Embryonic facial prominence (tissue), 1 donor: ENCODE data around the gene ABCB1.

Experiments
- DNase-seq: peaks from one replicate; pipeline ENCODE4 v3.0.0-alpha.2; 2016; ENCODE audit errors: extremely low spot score

Gene ABCB1

GRCh38 chr7:87513735-87514335 lies 86.8 kb downstream of the ABCB1 start:
- no peak for DNase-seq

DNA sequence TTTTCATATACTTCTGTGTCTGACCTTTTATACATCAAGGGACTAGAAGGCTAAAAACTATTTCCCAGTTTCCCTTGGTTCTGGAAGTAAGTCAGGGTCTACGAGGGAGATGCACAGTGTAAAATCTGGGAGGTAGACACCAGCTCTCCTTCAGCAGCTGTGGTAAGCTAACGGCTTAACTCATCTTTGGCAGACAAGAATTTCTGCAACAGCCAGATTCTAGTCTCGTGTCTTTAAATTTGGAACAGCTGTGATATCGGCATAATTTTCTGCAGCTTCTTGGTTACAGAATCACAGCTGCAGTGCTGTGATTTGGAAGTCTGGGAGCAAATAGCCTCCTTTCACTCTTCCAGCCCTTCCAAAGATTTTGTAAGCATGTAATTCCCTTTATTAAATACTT lies 87.8 kb downstream of the ABCB1 start:
- no peak for DNase-seq

DNA sequence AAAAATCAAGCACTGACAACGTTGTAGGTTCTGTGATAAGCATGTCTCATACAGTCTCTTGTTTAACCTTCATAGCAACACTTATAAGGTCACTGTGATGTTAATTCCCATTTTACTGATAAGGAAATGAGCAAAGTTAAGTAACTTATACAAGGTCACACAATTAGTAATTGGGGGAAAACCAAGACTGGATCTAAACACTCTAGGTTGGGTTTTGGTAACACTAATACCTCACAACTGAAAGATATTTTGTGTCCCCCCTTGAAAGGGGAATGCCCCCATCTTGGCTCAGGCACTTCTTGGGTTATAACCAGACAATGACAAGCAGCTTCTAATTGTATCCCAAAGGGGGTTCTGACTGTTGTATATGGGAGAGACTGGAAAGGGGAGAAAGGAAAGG lies 89.2 kb downstream of the ABCB1 start:
- no peak for DNase-seq

DNA sequence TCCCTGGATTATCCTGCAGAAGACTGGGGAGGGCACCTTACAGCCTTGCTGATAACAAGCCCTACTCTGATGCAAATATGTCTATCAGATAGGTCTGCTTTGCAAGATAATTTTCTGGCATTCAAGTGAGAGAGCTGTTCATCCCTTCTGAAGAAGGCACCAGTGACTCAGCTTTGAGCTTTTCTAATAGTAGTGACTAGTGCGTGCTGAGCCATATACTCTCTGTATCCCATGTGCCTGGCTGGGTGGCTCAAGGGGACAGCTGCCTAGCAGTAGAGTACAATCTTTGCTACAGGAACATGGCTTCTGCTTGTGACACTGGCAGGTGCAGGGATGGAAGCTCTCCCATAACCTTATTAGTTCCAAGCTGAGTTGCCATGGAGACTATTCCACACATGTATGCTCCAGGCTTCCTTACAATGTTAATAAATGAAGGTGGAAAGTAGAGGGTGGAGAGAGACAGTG lies 90.2 kb downstream of the ABCB1 start:
- no peak for DNase-seq

- DNase-seq: no peak
These were observed 93.2 kb downstream of the ABCB1 start for GRCh38 chr7:87507446-87507845.

DNA sequence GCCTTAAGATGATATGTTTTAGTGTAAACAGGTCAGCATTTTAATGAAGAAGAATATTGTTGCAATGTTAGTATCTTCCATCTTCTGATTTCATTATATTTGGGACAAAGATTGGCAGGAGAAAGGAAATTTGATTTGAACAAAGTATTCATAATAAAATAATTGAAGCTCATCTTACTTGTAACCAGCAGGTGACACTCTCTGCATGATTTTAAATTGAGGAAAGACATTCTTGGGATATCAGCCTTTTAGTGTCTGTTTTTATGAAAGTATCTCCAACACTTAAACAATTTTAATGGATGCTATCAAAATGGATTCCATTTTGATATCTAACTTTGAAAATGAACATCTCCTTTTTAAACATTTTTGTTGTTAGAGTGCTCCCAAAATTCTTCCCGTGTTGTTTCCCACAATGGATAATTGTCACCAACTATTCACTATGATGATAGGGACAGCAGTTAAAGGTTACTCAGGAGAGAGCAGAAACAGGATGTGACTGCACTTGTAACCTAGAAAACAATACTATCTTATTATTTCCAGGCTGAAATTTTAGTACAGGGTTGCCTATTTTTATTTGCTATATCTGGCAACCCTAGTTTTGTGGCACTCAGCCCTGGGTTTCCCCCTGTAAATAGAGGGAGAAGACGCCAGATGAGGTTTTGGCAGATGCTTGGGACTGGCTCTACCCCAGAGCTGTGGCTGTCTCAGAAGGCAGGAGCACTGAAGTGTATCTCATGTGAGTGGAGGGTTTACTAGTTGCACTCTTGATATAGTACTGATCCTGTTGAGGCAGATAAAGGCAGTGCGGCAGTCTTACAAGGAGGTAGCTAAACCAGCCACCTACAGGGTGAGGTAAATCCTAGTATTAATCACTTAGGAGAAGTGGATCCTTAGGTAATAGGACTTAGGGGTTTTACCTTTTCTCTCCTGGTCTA lies 94.2 kb downstream of the ABCB1 start:
- no peak for DNase-seq

DNA sequence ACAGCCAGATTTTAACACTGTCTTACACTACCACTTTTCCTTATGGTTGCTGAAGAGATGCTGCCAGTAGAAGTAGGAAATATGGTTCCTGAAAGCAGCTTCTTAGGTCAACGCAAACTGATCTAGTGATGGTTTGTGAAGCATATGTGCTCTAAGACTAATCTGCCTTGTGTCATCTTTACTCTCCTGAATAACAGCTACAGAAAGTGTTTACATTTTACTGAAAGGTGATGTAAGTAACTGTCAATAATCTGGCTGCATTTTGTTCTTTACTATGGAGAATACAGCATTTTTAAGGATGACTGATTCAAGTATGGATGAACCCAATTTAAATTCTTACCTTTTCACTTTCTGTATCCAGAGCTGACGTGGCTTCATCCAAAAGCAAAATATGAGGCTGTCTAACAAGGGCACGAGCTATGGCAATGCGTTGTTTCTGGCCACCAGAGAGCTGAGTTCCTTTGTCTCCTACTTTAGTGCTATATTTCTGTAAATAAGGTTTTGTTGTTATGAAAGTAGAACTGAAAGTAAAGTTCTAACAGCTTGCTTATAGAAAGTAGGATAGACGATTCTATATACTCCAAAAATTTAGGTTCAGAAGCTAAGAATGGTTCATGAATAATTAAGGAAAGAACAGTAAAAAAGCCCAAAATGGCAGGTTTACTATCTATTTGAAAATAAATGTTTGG lies 95.0 kb downstream of the ABCB1 start:
- DNase-seq: no peak

DNA sequence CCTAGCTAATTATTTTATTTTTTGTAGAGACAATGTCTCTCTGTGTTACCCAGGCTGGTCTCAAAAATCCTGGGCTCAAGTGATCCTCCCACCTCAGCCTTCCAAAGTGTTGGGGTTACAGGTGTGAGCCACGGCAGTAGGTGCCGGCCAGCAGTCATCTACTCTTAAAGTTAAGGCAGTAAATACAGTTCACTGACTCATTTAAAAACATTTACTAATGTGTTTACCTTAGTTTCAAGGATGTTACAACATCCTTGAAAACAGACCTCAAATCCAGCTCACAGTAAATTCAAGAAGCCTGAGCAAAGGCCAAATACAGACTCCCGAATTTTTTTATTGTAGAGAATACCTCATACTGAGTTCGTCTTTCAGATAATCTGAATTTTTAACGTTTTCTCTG lies 95.6 kb downstream of the ABCB1 start:
- no peak for DNase-seq

DNA sequence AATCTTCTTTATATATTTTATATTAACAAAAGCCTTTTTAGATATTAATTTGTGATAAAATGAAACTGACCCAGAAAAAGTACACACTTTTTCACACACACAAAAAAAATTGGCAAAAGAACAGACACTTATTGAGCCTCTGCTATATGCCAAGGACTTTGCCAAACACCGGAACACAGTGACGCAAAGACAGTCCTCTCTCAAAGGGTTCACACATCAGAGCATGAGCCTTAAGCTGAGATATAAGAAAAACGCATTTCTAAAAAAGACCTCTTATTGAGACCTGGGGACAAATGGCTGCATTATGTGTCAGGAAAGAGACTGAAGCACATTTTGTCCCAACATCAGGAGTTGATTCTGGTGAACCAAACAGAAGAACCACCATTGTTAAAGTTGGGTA lies 101.2 kb downstream of the ABCB1 start:
- DNase-seq: no peak

DNA sequence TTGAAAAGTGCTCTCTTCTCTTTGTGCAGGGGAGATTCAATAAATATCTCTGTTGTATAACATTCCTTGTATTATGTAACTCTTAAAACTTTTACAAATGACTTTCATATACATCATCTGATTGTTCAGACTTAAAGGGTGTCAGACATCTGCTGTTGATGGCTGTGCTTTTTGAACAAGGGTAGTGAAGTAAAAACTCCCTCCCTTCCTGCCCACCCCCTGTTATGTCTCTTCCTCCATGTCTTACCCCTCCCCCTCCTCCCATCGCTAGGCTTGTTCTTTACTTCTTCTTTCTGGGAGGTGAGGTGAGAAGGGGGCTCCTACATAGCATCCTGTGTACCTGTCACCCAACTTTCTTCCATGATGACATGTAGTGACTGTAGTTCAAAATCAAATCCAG lies 101.8 kb downstream of the ABCB1 start:
- no peak for DNase-seq

GRCh38 chr7:87497482-87497881 lies 103.2 kb downstream of the ABCB1 start:
- no peak for DNase-seq

GRCh38 chr7:87495366-87495765 lies 105.3 kb downstream of the ABCB1 start:
- no peak for DNase-seq

GRCh38 chr7:87494454-87494853 lies 106.2 kb downstream of the ABCB1 start:
- DNase-seq: no peak

GRCh38 chr7:87483131-87483530 lies 117.6 kb downstream of the ABCB1 start:
- DNase-seq: no peak

GRCh38 chr7:87482115-87482514 lies 118.6 kb downstream of the ABCB1 start:
- DNase-seq: no peak

GRCh38 chr7:87480386-87480785 lies 120.3 kb downstream of the ABCB1 start:
- no peak for DNase-seq

DNA sequence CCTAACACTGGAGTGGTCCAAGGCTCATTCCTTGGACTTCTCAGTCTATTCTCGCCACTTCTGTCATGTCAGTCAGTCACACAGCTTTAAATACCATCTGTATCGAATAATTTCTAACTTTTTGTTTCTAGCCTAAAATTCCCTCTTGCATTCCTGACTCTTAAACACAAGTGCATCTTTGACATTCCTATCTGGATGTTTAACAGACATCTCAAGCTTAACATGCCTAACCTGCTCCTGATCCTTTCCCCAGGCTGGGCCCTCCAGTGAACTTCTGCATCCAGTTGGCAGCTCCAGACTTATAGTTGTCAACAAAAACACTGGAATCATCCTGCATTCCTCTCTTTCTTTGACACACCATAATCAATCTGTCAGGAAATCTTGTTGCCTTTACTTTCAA lies 120.7 kb downstream of the ABCB1 start:
- no peak for DNase-seq

DNA sequence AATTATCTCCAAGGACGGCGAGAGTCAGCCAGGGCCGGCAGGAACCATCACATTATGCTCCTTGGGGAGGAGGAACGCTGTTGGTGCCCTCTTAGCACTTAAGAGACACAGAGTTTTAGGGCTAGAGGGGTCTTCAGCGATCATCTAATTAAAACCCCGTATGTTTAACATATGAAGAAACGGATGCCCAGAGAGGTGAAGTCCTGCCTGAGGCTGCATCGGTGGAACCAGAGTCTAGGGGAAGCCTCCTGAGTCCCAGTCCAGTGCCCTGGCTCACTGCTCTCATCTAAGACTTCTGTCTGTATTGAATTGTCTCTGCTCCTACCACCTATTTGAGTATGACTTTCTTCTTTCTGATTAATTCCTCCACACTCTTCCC lies 124.5 kb downstream of the ABCB1 start:
- no peak for DNase-seq

GRCh38 chr7:87475359-87476178 lies 125.1 kb downstream of the ABCB1 start, which contains the start of gene ABCB4:
Gene ABCB4 (minus strand): TSS chr7:87475680. CDS start chr7:87475465, 215 bp downstream.
- DNase-seq: no peak

DNA sequence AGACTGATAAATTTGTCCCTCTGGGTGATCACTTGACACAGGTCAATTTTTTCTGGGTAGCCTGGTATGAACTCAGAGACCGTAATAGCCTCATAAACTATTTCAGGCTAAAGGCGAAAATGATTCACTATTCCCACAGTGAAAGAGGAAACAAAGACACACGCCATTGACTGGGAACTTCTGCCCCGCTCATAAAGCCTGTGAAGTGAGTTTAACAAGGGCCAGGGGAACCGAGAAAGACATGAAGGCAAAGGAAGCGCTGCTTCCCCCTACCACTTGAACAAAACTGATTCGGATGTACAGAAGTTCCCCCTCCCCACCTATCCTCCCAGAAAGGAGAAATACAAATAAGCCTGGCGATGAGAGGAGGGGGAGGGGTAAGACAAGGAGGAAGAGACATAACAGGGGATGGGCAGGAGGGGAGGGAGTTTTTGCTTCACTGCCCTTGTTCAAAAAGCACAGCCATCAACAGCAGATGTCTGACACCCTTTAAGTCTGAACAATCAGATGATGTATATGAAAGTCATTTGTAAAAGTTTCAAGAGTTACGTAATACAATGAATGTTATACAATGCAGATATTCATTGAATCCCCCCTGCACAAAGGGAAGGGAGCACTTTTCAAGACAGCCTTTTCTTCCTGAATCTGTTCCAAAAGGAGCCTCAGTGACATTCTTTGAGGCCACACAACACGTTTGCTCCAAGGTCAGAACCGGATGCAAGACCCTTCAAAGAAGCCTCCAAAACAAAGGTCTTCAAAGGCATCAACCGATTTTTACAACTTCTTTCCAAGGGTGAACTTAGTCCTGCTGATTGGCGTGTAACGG lies 125.9 kb downstream of the ABCB1 start:
- no peak for DNase-seq

DNA sequence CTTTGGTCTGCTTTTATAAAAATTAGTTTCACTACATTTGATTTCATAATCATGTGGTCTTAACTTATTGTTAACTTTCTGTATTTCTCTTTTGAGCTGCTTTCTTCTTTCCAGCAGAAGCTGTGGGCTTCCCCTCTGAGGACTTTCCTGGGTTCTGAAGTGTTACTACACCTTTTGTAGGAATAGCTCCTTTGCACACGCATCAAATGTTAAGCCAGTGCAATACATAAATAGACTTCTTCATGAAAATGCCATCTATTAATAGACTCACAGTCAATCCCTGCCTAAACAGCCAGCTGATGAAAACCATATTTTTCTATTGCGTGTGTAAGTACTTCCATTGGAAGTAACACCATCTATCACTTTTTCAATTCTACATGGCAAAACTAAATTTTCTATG lies 126.7 kb downstream of the ABCB1 start:
- DNase-seq: no peak
